Caco-2 (cell line): Measurements from ENCODE around the gene TAF6L. TPM values are rescaled to one million over a fixed set of nuclear protein-coding genes. Genes with fewer than 3 reads are reported as not detected.

ENCODE experiments used
- BruUV-seq: library from RNA; stranded (reverse); fragments of 400-500 nt; replicated peaks from 2 replicates; lab custom pipeline; 2021; lab: Mats Ljungman, UMichigan
- CTCF ChIA-PET: fragments of 300-600 bp; sonication (Branson Sonifier 250); formaldehyde crosslinking; loops from one replicate; lab custom pipeline; 2022; ENCODE audit warnings: antibody characterized with exemption; lab: Charles Lee
- POLR2A ChIA-PET: fragments of 300-600 bp; sonication (Branson Sonifier 250); formaldehyde crosslinking; loops from one replicate; lab custom pipeline; 2022; ENCODE audit warnings: antibody characterized with exemption; lab: Charles Lee
- DNase-seq, 2 experiments: peaks; one replicate each; pipeline versions ENCODE4 v3.0.0 to v3.0.0-alpha.2; 2020 to 2022
- H3K27me3 ChIP-seq: replicated peaks from 2 replicates; pipeline ENCODE4 v1.6.0; 2011; ENCODE audit warnings: low read length; ENCODE audit not compliant: control insufficient read depth, insufficient read depth
- H3K36me3 ChIP-seq: 2 replicates; pipeline ENCODE4 v1.5.1; 2011; ENCODE audit warnings: low read length; ENCODE audit not compliant: control insufficient read depth, insufficient read depth
- H3K4me1 ChIP-seq: fragments of 250-450 bp; sonication (Bioruptor Pico); 2 replicates; pipeline ENCODE4 v1.5.1; 2020; ENCODE audit warnings: mild to moderate bottlenecking
- H3K4me3 ChIP-seq: 2 replicates; pipeline ENCODE4 v1.5.1; 2011; ENCODE audit warnings: low read depth, mild to moderate bottlenecking, control low read depth, low read length
- H3K9me3 ChIP-seq: fragments of 250-450 bp; sonication (Bioruptor Pico); 2 replicates; pipeline ENCODE4 v1.5.1; 2020; ENCODE audit warnings: mild to moderate bottlenecking, moderate library complexity
- H3K27ac Mint-ChIP-seq: one replicate; pipeline ENCODE4 v1.8.0; 2022; ENCODE audit warnings: mixed read lengths; ENCODE audit not compliant: unreplicated experiment
- H3K27me3 Mint-ChIP-seq: one replicate; pipeline ENCODE4 v1.8.0; 2022; ENCODE audit warnings: mixed read lengths; ENCODE audit not compliant: insufficient read depth, unreplicated experiment
- H3K36me3 Mint-ChIP-seq: one replicate; pipeline ENCODE4 v1.8.0; 2022; ENCODE audit warnings: mild to moderate bottlenecking, mixed read lengths; ENCODE audit not compliant: insufficient read depth, unreplicated experiment
- H3K4me1 Mint-ChIP-seq: one replicate; pipeline ENCODE4 v1.8.0; 2022; ENCODE audit warnings: low read depth, mixed read lengths; ENCODE audit not compliant: unreplicated experiment
- H3K4me3 Mint-ChIP-seq: one replicate; pipeline ENCODE4 v1.8.0; 2022; ENCODE audit warnings: mild to moderate bottlenecking, moderate library complexity, mixed read lengths; ENCODE audit not compliant: unreplicated experiment
- H3K9me3 Mint-ChIP-seq: one replicate; pipeline ENCODE4 v1.8.0; 2022; ENCODE audit warnings: mixed read lengths; ENCODE audit not compliant: unreplicated experiment
- intact Hi-C: fragments of 100-400 bp; cut with micrococcal nuclease; formaldehyde crosslinking; loops from one replicate; pipeline ENCODE4 v1.10.0; 2022; ENCODE audit not compliant: unreplicated experiment
- total RNA-seq: library from RNA; stranded (reverse); gene quantifications from 2 replicates; pipeline ENCODE4 v1.2.3, GENCODE V29; 2022
- TF ChIP-seq, protein P1 (sequence below), 2 experiments: fragments of 200-600 bp in 1 of 2; IDR thresholded peaks; 1 replicate in 1 of 2; 2 replicates in 1 of 2; pipeline versions ENCODE4 v1.5.1 to v1.8.0; 2011 to 2022; ENCODE audit warnings: antibody characterized with exemption in 1 of 2, control low read depth in 1 of 2, inconsistent platforms in 1 of 2, low read depth in 1 of 2, low read length in 1 of 2, mild to moderate bottlenecking in 1 of 2, moderate library complexity in 1 of 2; ENCODE audit not compliant: insufficient read depth in 1 of 2, severe bottlenecking in 1 of 2, unreplicated experiment in 1 of 2

TAF6L gene
- total RNA-seq, 1 experiment from 2014 or later: 26.8 TPM

DNA sequence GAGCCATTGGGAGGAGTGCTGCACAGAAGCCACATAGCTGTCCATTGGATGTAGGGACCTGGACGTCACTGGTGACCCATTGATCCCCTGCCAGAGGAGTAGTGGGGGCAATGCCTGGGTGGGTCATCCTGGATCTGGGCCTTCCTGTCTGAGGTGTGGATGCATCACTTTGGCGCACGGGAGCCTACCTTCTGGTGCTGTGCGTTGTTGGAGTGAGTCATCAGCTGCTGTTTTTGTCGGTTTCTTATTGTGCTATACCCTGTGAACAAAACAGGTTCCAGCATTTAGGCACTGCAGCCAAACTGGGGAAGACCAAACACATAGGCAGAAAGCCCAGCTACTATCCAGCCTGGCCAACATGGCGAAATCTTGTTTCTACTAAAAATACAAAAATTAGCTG lies 3.2 kb downstream of the TAF6L start:
- DNase-seq: no peak
- no peaks in the 10 kb centered on the region for H3K27me3 ChIP-seq
- Mint-ChIP-seq H3K27me3 (no peaks in the 10 kb centered on the region), H3K9me3 (no peaks in the 10 kb centered on the region), H3K27ac (no peak overlapping the region), H3K36me3 (peaks cover 52% of the 10 kb centered on the region), H3K4me1 (no peaks in the 10 kb centered on the region), H3K4me3 (no peak overlapping the region)
- POLR2A ChIA-PET: interaction anchor here (0.7 kb wide), 1 partner anchor 10 kb away, joined by 8 read pairs; no protein-coding TSS in a partner anchor
- H3K4me3 ChIP-seq: no peak overlapping the region
- CTCF ChIA-PET: interaction anchor here (0.5 to 1.0 kb wide), 2 partner anchors 13 to 22 kb away, joined by 5 read pairs; partner anchors contain the start of gene POLR2G
- peaks cover 1% of the 10 kb centered on the region for H3K36me3 ChIP-seq
- no TSS peak for BruUV-seq
- TF ChIP-seq, protein P1, sequence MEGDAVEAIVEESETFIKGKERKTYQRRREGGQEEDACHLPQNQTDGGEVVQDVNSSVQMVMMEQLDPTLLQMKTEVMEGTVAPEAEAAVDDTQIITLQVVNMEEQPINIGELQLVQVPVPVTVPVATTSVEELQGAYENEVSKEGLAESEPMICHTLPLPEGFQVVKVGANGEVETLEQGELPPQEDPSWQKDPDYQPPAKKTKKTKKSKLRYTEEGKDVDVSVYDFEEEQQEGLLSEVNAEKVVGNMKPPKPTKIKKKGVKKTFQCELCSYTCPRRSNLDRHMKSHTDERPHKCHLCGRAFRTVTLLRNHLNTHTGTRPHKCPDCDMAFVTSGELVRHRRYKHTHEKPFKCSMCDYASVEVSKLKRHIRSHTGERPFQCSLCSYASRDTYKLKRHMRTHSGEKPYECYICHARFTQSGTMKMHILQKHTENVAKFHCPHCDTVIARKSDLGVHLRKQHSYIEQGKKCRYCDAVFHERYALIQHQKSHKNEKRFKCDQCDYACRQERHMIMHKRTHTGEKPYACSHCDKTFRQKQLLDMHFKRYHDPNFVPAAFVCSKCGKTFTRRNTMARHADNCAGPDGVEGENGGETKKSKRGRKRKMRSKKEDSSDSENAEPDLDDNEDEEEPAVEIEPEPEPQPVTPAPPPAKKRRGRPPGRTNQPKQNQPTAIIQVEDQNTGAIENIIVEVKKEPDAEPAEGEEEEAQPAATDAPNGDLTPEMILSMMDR (IDR thresholded peaks at IDR 0.05; ENCODE audit: insufficient read depth in 1 of 2, low read depth in 1 of 2, low read length in 1 of 2, severe bottlenecking in 1 of 2, unreplicated experiment in 1 of 2): no peak
- intact Hi-C loops: no loop called here
- peaks cover 6% of the 10 kb centered on the region for H3K4me1 ChIP-seq
- H3K9me3 ChIP-seq: no peaks in the 10 kb centered on the region

DNA sequence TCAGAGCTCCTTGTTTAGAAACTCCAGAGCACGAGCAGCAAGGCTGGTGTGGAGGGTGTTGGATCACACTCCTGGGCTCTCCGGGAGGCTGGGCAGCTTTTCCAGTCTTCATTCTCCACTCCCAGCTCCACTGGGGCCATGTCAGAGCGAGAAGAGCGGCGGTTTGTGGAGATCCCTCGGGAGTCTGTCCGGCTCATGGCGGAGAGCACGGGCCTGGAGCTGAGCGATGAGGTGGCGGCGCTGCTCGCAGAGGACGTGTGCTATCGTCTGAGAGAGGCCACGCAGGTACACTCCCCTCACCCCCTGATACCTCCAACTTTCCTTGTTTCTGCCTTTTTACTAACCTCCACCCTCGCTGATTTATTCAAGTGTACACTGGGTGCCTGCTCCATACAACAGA lies 4.5 kb downstream of the TAF6L start:
- Mint-ChIP-seq H3K9me3 (no peaks in the 10 kb centered on the region), H3K27me3 (no peaks in the 10 kb centered on the region), H3K27ac (no peak overlapping the region), H3K4me3 (no peak overlapping the region), H3K4me1 (no peaks in the 10 kb centered on the region), H3K36me3 (peaks cover 48% of the 10 kb centered on the region)
- Histone ChIP-seq H3K4me1 (peaks cover 6% of the 10 kb centered on the region), H3K36me3 (peaks cover 1% of the 10 kb centered on the region), H3K4me3 (no peak overlapping the region), H3K9me3 (no peaks in the 10 kb centered on the region), H3K27me3 (no peaks in the 10 kb centered on the region)
- BruUV-seq: no TSS peak
- CTCF ChIA-PET: interaction anchor here (1.0 kb wide), 1 partner anchor 14 kb away, joined by 5 read pairs; the partner anchor contains the start of gene POLR2G
- POLR2A ChIA-PET: interaction anchor here (1.3 kb wide), 1 partner anchor 22 kb away, joined by 3 read pairs; the partner anchor contains the start of gene ZBTB3
- TF ChIP-seq, protein P1 (IDR thresholded peaks at IDR 0.05; ENCODE audit: insufficient read depth in 1 of 2, low read depth in 1 of 2, low read length in 1 of 2, severe bottlenecking in 1 of 2, unreplicated experiment in 1 of 2): no peak
- intact Hi-C loops: no loop called here
- DNase-seq: no peak

DNA sequence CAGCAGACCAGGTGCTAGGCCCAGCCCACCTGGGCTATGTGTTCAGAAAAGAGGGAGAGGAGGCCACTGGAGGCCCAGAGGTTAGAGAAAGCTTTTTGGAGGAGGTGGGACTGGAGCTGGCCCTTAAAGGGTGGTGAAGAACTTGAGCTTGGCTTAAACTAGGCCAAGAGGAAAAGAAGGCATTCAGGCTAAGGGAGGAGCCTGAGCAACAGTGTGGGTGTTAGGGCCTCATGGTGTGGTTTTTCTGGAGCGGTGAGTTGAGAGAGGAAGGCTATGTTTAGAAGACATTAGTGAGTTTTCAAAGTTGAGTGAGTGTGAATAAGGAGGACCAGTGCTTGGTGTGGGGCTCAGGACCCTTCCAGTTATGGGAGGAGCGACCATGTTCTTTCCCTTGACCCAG lies 6.2 kb downstream of the TAF6L start:
- Histone ChIP-seq H3K4me1 (peaks cover under 1% of the 10 kb centered on the region; the same call in 1 of the 2 replicates), H3K27me3 (no peaks in the 10 kb centered on the region), H3K36me3 (peaks cover 3% of the 10 kb centered on the region), H3K9me3 (no peaks in the 10 kb centered on the region), H3K4me3 (no peak overlapping the region)
- TF ChIP-seq, protein P1 (IDR thresholded peaks at IDR 0.05; ENCODE audit: insufficient read depth in 1 of 2, low read depth in 1 of 2, low read length in 1 of 2, severe bottlenecking in 1 of 2, unreplicated experiment in 1 of 2): no peak
- no peak overlapping the region for H3K27ac Mint-ChIP-seq
- BruUV-seq: no TSS peak
- no peaks in the 10 kb centered on the region for H3K27me3 Mint-ChIP-seq
- intact Hi-C loops: no loop called here
- DNase-seq: no peak
- ChIA-PET CTCF (interaction anchor here (1.1 kb wide), 1 partner anchor 9 kb away, joined by 3 read pairs; no protein-coding TSS in a partner anchor), POLR2A (interaction anchor here (0.5 kb wide), 1 partner anchor 107 kb away, joined by 3 read pairs; no protein-coding TSS in a partner anchor)
- no peaks in the 10 kb centered on the region for H3K4me1 Mint-ChIP-seq
- no peaks in the 10 kb centered on the region for H3K9me3 Mint-ChIP-seq
- peaks cover 40% of the 10 kb centered on the region for H3K36me3 Mint-ChIP-seq
- H3K4me3 Mint-ChIP-seq: no peak overlapping the region
